Activated gamma-delta T cell treated with anti-CD3 and anti-CD28 coated beads, Interleukin-2, amount 50 U/mL, for 16 hours (primary cell): ENCODE results near the gene LENG9.
A peak's percentile ranks its signal among the peaks of the same experiment; 100 is the strongest.
"Not testable (repeated sequence)": the region's sequence is repeated elsewhere in the genome, so short reads cannot be mapped to it uniquely, and the experiment has no call there.

Experiments
- DNase-seq: peaks from one replicate; pipeline ENCODE4 v3.0.0-alpha.2; 2020; ENCODE audit warnings: low read depth

LENG9 gene

DNA sequence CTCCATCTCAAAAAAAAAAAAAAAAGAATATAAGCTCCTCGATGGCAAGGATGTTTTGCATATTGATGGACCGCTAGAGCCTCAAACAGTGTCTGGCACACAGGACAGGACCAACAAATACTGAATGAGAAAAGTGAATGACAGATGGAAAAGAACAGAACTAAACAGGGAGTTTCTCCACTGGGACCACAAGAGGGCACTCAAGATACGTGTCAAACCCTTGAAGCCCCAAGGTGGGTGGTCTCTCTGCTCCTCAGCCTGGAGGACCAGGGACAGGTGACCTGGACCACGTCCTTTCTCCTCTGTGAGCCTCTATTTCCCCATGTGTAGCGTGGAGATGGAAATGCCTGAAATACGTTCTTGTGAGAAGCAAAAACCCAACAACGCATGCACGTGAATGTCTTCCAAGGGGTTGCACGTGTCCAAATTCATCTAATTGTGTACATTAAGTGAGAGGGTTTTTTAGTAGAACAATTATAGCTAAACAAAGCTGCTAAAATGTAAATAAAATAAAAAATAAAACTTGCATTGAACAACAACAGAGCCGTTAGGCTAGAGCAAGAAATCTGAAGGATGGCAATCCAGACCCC is 15.2 kb upstream of the LENG9 start:
- no peak for DNase-seq

DNA sequence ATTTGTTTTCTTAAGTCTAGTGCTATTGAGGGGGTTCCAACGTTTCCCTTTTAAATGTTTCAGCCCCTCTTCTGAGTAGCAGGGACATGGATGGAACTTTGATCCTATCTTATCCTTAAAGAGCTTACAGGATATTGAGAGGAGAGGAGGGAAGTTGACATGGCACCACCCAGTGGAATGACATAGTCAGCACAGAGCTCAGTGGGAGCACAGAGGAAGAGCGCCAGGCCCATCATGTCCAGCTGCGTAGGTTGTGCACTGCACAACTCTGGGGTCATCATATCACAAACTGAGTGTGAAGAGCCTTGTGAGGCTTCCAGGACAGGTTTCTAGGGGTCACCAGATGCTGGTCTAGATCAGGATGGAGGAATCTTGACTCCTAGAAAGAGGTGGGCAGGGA is 14.1 kb upstream of the LENG9 start:
- DNase-seq: no peak

DNA sequence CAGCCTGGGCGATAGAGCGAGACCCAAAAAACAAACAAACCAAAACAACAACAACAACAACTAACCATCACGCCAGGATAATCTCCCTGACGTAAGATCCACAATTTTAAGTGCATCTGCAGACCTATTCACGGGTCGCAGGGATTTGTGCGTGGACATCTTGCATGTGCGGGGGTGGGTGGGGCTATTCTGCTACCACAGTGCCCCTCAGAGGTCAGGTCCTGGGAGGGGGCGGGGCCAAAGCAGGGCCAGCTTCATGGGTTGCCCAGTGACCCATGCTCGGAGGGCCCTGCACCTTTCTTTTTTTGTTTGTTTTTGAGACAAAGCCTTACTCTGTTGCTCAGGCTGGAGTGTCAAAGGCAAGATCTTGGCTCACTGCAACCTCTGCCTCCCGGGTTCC is 12.1 kb upstream of the LENG9 start:
- DNase-seq: no peak

DNA sequence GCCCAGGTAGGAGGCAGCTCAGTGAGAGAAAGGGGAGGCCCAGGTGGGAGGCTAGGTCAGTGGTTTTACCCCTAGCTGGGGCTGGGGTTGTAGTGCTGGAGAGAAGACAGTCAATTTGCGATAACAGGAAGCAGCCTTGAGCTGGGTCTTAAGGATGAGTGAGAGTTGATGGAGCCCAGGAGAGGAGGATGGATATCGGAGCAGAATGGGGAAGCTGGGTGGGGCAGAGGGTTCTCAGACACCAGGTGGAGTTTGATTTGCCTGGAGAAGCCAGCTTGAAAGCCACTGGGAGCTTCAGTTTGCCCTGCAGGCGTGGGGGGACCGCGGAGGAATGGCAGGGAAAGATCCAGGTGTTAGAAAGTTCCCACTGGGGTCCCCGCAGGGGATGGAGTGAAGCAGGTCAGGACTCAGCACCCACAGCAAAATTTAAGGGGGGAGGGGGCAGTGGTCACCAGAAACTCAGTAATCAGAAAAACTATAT is 10.4 kb upstream of the LENG9 start:
- DNase-seq: no peak

DNA sequence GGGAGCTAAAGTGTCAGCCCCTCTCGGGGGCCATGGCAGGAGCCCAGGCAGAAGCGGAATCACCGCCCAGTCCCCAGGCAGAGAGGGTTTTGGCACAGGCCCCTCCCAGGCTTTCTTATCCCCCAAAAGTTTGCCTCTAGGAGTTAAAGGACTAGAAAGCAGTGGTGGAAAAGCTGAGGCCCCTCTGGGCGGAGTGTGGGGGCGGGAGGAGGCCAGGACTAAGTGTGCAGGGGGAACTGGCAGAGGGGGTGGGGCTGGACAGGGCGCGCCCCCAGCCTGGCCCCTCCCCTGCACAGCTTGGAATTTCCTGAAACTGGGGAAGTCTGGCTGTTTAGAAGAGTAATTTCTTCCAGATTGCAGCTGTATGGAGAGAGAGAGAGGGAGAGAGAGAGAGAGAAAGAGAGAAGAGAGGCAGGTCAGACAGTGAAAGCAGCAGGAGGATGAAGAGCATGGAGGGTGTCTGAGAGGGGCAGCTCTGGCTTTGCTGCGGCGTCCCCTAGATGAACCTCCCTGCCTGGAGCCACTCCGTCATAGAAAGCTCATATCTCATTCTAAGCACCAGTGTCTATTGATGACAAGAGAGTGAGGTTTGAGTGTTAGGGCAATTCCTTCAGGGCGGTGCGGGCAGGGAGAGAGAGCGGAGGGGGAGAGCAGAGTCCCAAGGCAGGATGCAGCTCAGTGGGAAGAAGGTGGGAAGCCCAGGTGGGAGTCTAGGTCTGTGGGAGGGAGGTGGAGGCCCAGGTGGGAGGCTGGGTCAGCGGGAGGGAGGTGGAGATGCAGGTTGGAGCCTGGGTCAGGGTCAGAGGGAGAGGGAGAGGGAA is 9.7 kb upstream of the LENG9 start, which contains the start of gene CDC42EP5:
CDC42EP5 (minus strand) TSS at position 226 of the 821 bp plus-strand sequence. CDS start 7,749 bp downstream, outside the sequence.
- DNase-seq: no peak

DNA sequence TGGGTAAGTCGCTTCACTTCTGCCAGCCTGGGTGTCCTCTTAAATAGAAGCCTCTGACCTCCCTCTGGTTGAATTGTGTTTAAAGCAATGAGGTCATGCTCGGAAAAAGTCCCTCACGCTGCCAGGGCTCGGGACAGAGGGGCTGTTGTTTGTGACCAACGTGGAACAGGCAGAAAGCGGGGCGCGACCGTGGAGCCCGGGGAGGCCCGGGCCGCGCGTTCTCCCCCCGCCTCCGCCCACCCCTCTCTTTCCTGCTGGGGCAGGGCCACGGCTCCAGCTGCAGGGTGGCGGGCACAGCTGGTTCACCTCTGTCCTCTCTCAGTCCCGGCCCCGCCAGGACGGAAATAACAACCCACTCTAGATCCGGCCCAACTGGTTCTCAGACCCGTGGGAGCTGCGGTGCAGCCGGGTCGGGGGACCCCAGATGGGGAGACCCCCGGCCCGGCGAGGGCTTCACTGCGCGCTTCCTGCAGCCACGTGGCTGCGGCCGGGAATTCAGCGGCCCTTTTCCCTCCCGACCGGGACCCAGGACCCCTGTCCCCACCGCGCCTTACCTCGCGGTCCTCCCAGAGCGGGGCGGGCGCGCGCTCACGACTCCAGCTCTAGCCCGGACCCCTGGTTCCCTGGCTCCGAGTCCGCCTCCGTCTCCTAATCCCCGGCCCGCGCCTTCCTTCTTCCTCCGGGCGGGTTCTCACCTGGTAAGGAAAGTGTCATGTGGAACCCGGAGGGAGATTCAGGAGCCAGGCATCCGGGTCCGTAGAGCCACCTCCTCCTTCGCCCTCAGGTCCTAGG is 7.6 kb upstream of the LENG9 start:
- DNase-seq: no peak

DNA sequence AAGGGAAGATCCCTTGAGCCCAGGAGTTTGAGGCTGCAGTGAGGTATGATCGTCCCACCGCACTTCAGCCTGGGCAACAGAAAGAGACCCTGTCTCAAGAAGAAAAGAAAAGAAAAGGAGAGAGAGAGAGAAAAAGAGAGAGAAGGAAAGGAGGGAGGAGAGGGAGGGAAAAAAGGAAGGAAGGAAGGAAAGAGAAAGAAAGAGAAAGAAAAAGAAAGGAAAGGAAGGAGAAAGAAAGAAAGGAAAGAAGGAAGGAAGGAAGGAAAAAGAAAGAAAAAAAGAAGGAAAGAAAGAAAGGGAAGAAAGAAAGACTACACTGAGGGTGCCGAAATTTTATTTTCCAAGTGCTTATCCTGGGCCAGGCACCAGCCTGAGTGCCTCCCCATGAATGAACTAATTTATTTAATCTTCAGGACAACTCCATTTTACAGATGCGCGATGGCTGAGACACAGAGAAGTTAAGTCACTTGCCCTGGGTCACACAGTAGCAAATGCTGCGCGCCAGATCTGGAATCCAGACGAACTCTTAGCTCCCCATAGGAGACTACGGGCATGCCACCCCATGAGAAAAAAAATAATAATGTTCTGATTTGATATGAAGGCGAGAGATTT is 6.8 kb upstream of the LENG9 start:
- DNase-seq: no peak

DNA sequence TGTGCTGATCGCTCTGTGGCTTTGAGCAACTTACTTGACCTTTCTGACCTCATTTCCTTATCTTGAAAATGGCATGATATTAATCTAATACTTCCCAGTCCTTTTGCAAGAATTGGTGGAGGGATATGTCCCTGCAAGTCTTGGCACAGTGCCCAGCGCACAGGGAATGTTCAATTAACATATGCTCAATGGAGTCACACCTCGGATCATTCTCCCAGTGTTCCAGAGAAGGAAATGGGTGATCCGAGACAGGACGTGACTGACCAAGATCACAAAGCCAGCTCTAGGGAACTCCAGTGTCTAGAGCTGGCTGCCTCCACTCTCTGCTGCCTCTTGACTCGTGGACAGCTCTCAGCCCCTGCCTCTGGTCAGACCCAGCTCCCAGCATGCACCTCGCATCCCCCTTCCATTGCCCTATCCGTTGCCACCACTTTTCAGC is 5.9 kb upstream of the LENG9 start:
- no peak for DNase-seq

DNA sequence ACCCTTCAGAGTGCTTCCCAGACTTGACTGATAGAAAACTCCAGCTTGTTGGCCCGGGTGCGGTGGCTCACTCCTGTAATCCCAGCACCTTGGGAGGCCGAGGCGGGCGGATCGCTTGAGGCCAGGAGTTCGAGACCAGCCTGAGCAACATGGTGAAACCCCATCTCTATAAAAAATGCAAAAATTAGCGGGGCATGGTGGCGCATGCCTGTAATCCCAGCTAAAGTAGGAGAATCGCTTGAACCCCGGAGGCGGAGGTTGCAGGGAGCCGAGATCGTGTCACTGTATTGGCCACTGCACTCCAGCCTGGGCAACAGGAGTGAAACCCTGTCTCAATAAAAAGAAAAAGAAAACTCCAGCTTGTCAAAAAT is 2.5 kb upstream of the LENG9 start:
- not testable (repeated sequence) for DNase-seq

DNA sequence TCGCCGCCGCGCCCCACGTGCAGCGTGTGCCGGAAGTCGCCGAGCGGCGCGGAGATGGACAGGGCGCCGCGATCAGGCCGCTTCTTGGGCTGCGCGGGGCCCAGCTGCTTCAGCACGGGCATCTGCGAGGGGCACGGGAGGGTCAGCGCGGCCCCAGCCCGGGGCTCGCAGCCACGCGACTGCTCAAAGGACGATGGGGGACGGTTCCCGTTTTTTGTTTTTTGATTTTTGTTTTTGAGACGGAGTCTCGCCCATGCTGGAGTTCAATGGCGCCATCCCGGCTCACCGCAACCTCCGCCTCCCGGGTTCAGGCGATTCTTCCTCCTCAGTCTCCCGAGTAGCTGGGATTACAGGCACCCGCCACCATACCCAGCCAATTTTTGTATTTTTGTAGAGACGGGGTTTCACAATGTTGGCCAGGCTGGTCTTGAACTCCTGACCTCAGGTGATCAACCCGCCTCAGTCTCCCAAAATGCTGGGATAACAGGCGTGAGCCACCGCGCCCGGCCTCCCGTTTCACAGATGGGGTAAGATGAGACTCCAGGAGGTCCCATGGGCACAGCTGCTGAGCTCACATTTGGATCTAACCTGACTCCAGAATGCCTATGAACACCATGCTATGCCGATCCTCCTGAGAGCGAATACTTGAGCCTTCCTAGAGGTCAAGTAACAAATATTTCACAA is 2.0 kb upstream of the LENG9 start:
- no peak for DNase-seq

DNA sequence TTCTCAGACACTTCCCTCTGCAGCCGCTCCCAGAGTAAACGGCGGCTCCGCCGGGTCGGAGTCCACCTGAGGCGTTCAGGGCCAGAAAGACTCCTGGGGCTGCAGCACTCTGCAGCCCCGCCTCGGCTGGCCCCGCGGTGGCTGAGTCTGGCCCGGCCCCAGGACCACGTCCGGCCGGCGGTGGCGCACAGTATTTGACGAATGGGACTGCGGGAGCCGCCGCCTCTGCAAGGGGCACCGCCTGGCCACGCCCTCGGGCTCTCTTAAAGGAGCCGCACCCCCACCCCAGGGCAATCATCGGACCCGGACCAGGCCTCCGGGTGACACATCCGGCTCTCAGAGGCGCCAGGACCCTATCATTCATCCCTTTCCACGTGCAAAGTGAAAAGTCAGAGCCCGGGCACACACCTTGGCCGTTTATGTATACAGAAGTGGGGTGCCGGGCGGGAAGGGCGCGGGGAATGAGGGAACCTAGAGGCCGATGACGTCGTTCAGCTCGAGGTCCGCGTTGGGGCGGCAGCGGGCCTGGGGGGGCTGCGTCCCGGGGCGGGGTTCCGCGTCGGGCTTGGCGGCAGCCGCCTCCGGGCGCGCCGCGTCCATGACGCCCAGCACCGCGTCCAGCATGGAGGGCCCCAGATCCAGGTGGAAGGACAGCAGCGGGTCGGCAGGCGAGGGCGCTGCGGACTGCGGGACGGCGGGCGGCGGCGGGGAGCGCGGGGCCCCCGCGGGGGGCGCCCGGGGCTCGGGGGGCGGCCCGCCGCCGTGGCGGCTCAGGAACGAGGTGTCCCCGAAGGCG is 1.2 kb upstream of the LENG9 start:
- DNase-seq: peak; percentile 41

DNA sequence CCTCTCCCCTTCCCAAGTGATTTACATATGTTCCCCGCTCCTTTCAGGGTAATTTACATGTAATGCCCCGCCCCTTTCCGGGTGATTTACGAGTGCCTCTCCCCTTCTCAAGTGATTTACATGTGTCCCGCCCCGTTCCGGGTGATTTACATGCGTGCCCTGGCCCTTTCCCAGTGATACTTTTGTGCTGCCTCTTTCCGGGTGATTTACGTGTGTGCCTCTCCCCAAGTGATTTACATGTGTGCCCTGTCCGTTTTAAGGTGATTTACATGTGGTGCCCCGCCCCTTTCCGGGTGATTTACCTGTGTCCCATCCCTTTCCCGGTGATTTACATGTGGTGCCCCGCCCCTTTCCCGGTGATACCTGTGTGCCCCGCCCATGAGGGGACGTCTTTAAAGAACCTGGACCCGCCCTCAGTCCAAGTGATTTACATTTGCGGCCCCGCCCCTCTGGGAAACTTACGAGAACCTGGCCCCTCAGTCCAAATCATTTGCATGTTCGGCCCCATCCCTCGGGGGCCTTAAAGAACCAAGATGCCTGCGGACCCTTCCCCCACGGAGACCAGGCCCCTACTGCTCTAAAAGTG is 559 bp upstream of the LENG9 start:
- DNase-seq: peak; percentile 62

DNA sequence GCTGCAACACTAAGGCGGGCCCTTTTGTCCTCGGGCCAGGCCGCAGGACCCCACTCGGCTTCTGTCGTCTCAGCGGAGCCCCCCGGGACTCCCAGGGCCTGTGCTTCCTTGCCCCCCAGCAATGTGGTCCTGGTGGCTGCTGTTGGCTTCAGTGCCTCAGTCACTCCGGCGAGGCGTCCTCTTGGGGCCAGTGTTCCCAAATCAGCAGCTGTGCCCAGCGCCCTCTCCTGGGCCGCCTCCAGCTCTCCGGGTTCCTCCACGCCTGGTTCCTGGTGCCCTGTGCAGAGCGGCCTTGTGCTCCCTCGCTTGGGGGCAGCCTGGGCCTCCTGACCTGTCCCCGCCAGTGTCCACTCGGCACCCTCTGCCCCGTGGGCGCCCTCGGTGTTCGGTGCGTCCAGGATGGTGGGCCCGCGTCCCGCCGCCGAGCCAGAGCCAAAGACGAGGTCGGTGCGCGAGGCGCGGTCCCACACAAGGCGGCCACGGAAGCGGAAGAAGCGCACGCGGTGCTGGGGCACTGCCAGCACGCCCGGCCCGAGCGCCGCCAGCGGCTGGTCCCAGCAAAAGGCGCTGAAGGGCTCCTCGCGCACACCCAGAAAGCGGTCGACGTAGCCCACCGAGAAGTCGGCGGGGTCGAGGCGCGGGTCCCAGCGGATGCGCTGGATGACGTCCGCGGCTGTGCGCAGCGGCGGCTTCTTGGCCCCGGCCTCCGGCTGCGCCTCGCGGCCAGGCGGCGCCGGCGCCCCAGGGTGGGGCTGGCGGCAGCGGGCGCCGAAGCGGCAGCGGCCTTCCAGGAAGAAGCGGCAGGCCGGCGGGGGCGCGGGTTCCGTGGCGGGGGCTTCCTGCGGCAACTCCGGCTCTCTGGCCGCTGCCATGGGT is 685 bp downstream of the LENG9 start:
- DNase-seq: peak; percentile 36

DNA sequence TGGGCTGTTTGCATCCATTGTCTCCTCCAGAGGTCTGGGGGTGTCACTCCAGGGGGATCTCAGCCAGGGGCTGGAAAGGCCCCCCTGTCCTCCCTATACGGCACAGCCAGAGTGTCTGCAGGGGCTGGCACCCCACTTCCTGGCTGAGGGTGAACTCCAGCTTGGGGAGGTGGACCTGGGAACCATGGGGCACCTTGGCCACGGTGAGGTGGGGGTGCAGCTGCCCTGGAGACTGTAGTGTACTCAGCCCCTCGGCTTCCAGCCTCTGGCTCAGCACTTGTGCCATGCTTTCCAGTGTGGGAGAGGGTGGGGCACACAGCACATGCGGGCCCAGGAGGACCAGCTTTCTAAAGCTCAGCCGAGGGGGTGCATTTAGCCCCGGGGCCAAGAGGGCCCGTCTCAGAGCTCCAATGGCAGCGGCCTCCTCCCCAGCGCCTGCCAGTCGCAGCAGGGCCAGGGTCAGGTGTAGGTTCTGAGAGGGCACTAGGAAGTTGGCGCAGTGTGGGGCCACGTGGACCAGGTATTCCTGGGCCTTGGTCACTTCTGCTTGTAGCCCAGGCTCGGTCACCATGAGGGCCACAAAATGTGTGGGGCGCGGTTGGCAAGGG is 1.4 kb downstream of the LENG9 start:
- DNase-seq: no peak

DNA sequence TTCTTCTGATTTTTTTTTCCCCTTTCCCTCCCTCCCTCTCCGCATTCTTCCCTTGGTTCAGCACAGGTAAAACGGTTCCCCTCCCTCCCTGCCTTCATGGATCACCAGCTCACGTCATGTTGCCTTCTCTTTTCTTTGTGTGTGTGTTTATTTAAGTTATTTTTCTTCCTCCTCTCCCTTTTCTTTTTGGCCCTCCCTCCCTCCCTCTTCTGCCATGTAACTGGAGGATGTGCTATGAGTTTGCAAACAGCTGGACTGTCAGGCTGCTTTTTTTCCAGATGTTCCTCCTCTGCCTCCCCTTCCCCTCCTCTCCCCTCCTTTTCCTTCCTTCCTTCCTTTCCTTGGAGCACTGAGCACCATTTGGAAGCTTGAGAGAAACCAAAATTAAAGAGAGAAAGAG is 2.0 kb downstream of the LENG9 start:
- no peak for DNase-seq

DNA sequence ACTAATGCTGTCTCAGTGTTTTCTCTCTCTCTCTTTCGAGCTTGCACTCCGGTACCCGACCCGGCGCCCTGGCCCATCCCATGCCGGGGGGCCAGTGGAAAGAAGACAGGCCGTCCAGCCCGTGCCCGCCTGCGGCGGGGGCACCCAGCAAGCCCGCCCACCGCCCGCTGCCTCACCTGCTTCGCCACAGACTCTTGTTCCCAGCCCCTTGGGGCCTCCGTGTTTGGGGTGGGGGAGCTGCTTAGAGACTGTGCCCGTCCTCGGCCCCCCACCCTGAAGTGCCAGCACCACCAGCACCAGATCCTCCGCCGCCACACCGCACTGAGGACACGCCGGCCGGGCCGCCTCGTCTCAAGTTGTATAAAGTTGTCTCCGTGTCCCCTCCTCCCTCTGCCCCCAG is 2.4 kb downstream of the LENG9 start:
- no peak for DNase-seq

DNA sequence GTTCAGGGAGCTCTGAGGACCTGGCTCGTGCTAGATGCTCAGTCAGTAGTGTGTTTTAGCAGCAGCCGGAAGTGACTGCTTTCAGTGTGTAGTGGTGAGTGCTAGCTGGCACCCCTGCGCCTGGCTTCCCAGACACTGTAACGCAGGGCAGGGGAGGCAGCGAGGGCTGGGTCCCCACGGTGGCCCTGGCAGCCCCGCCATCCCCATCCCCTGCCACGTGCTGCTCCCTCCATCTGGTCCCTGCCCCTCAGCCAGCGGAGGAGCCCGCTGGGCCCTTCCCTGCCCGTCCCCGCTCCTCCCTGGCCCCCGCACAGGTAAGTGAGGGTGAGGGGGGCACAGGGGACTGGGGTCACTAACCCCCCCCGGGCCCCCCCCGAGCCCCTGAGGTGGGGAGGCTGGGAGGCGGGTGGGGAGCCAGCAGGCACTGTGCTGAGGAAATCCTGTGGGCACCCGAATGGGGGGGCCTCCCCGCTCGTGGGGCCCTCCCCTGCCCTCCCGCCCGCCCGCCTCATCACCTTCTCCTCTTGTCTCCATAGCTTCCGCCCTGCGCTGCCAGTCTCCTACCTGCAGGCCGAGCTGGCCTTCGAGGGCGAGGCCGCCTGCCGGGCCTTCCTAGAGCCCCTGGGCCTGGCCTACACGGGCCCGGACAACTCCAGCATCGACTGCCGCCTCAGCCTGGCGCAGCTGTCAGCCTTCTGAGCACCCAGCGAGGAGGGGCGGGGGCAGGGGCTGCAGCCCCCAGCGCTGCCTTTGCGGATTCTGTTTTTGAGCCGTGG is 3.2 kb downstream of the LENG9 start:
- no peak for DNase-seq
